MM.1S (cell line): ENCODE measurements around the gene IZUMO1R.
"Not testable (repeated sequence)": the region's sequence is repeated elsewhere in the genome, so short reads cannot be mapped to it uniquely, and the experiment has no call there.

Experiments used
- DNase-seq: peaks from one replicate; pipeline ENCODE4 v3.0.0-alpha.2; 2015
- H2AFZ ChIP-seq: fragments of 300-600 bp; sonication (generic); 2 replicates; pipeline ENCODE4 v1.6.0; 2016; ENCODE audit warnings: antibody characterized with exemption, low read length
- H3F3A ChIP-seq: fragments of 300-600 bp; sonication (generic); 2 replicates; pipeline ENCODE4 v1.6.1; 2016; ENCODE audit warnings: mild to moderate bottlenecking, antibody characterized with exemption, low read length, moderate library complexity, mixed read lengths; ENCODE audit not compliant: insufficient read depth
- H3K27ac ChIP-seq: fragments of 300-600 bp; sonication (generic); 2 replicates; pipeline ENCODE4 v1.5.1; 2016; ENCODE audit warnings: mild to moderate bottlenecking, low read length
- H3K27me3 ChIP-seq: fragments of 300-600 bp; sonication (generic); replicated peaks from 2 replicates; pipeline ENCODE4 v1.6.0; 2016; ENCODE audit warnings: low read length; ENCODE audit not compliant: insufficient read depth
- H3K36me3 ChIP-seq: fragments of 300-600 bp; sonication (generic); replicated peaks from 2 replicates; pipeline ENCODE4 v1.6.1; 2016; ENCODE audit warnings: mild to moderate bottlenecking, low read length, mixed read lengths; ENCODE audit not compliant: insufficient read depth
- H3K4me1 ChIP-seq: fragments of 300-600 bp; sonication (generic); 2 replicates; pipeline ENCODE4 v1.6.1; 2016; ENCODE audit warnings: low read length, mixed read lengths
- H3K4me2 ChIP-seq: fragments of 300-600 bp; sonication (generic); 2 replicates; pipeline ENCODE4 v1.6.0; 2016; ENCODE audit warnings: low read depth, low read length
- H3K4me3 ChIP-seq: fragments of 300-600 bp; sonication (generic); 2 replicates; pipeline ENCODE4 v1.5.1; 2016; ENCODE audit warnings: low read length, mixed read lengths
- H3K79me2 ChIP-seq: fragments of 300-600 bp; sonication (generic); 2 replicates; pipeline ENCODE4 v1.6.1; 2016; ENCODE audit warnings: mixed run types, low read length, mixed read lengths
- H3K9ac ChIP-seq: fragments of 300-600 bp; sonication (generic); 2 replicates; pipeline ENCODE4 v1.6.1; 2016; ENCODE audit warnings: low read length, mixed read lengths
- H3K9me2 ChIP-seq: fragments of 300-600 bp; sonication (generic); replicated peaks from 2 replicates; pipeline ENCODE4 v1.6.1; 2016; ENCODE audit warnings: mild to moderate bottlenecking, low read length, mixed read lengths; ENCODE audit not compliant: insufficient read depth
- H3K9me3 ChIP-seq: fragments of 300-600 bp; sonication (generic); replicated peaks from 2 replicates; pipeline ENCODE4 v1.6.1; 2016; ENCODE audit warnings: mild to moderate bottlenecking, low read length, mixed read lengths; ENCODE audit not compliant: insufficient read depth
- H4K20me1 ChIP-seq: fragments of 300-600 bp; sonication (generic); 2 replicates; pipeline ENCODE4 v1.6.1; 2016; ENCODE audit warnings: mild to moderate bottlenecking, low read length, moderate library complexity, mixed read lengths; ENCODE audit not compliant: insufficient read depth
- CTCF ChIP-seq: fragments of 300-600 bp; sonication (generic); IDR thresholded peaks from 2 replicates; pipeline ENCODE4 v1.5.1; 2016; ENCODE audit warnings: antibody characterized with exemption, low read length, mixed read lengths
- EZH2 ChIP-seq: fragments of 300-600 bp; sonication (generic); optimal IDR thresholded peaks from 2 replicates; pipeline ENCODE3; 2017; ENCODE audit warnings: low read depth, mild to moderate bottlenecking, antibody characterized with exemption, low read length, mixed read lengths
- EZH2phosphoT487 ChIP-seq: fragments of 300-600 bp; sonication (generic); IDR thresholded peaks from 2 replicates; pipeline ENCODE4 v1.6.1; 2018; ENCODE audit warnings: antibody characterized with exemption, low read length

IZUMO1R gene

GRCh38 chr11:94275961-94276360, 28.4 kb upstream of the IZUMO1R start:
- Histone ChIP-seq H4K20me1 (no peaks in the 10 kb centered on the region), H3K27ac (no peak overlapping the region), H3K9me3 (no peaks in the 10 kb centered on the region), H3K27me3 (no peaks in the 10 kb centered on the region), H3K4me3 (no peak overlapping the region), H3K79me2 (no peaks in the 10 kb centered on the region), H3K9ac (no peak overlapping the region), H2AFZ (no peak overlapping the region), H3K36me3 (no peaks in the 10 kb centered on the region), H3K4me2 (no peak overlapping the region), H3F3A (no peaks in the 10 kb centered on the region), H3K4me1 (0 out of 2 replicates have a peak, but pooled peaks cover 7% of the 10 kb centered on the region), H3K9me2 (no peaks in the 10 kb centered on the region)
- DNase-seq = no peak
- no peak for TF ChIP-seq EZH2phosphoT487
- no peak for TF ChIP-seq EZH2
- TF ChIP-seq CTCF = no peak

- no peaks in the 10 kb centered on the region for H3K9me3 ChIP-seq
- no peaks in the 10 kb centered on the region for H3K27me3 ChIP-seq
- no peaks in the 10 kb centered on the region for H3F3A ChIP-seq
- H3K4me2 ChIP-seq = no peak overlapping the region
- H3K36me3 ChIP-seq = no peaks in the 10 kb centered on the region
- H3K9me2 ChIP-seq = no peaks in the 10 kb centered on the region
- H3K4me1 ChIP-seq = 0 out of 2 replicates have a peak, but pooled peaks cover 7% of the 10 kb centered on the region
- no peak overlapping the region for H2AFZ ChIP-seq
- no peak overlapping the region for H3K9ac ChIP-seq
- H3K79me2 ChIP-seq = no peaks in the 10 kb centered on the region
- H3K27ac ChIP-seq = no peak overlapping the region
- DNase-seq = no peak
- TF ChIP-seq EZH2 (no peak), CTCF (no peak), EZH2phosphoT487 (no peak)
- no peaks in the 10 kb centered on the region for H4K20me1 ChIP-seq
- H3K4me3 ChIP-seq = no peak overlapping the region
These were observed 27.4 kb upstream of the IZUMO1R start for GRCh38 chr11:94276943-94277342.

- H3K79me2 ChIP-seq, H2AFZ ChIP-seq, DNase-seq, H3K4me2 ChIP-seq, H3K4me1 ChIP-seq, H3K36me3 ChIP-seq, H4K20me1 ChIP-seq, H3K27ac ChIP-seq, H3K9ac ChIP-seq, H3K4me3 ChIP-seq, H3F3A ChIP-seq, H3K9me3 ChIP-seq, H3K27me3 ChIP-seq, H3K9me2 ChIP-seq: not testable (repeated sequence)
These were observed 26.2 kb upstream of the IZUMO1R start for GRCh38 chr11:94278207-94278606.

- no peak overlapping the region for H3K4me2 ChIP-seq
- no peak overlapping the region for H3K4me3 ChIP-seq
- no peak for DNase-seq
- H3K4me1 ChIP-seq = no peaks in the 10 kb centered on the region
- H3K79me2 ChIP-seq = no peaks in the 10 kb centered on the region
- H3K27ac ChIP-seq = no peak overlapping the region
- H3K36me3 ChIP-seq = no peaks in the 10 kb centered on the region
- no peaks in the 10 kb centered on the region for H3K9me2 ChIP-seq
- H3K9ac ChIP-seq = no peak overlapping the region
- no peaks in the 10 kb centered on the region for H3F3A ChIP-seq
- no peak overlapping the region for H2AFZ ChIP-seq
- no peak for TF ChIP-seq EZH2phosphoT487
- TF ChIP-seq EZH2 = no peak
- no peak for TF ChIP-seq CTCF
- H3K9me3 ChIP-seq = no peaks in the 10 kb centered on the region
- H4K20me1 ChIP-seq = no peaks in the 10 kb centered on the region
- no peaks in the 10 kb centered on the region for H3K27me3 ChIP-seq
These were observed 24.4 kb upstream of the IZUMO1R start for GRCh38 chr11:94279996-94280395.
